ENCODE data around the gene LYZL6.

Gene LYZL6

GRCh38 chr17:35943537-35943936 is at the start of gene LYZL6:
TSS of gene LYZL6 (minus strand) at chr17:35943713. CDS start at chr17:35939356, 4,357 bp downstream.
- ChIA-PET POLR2A (no interaction called here), CTCF (interaction anchor here (0.9 kb wide), 1 partner anchor 26 kb away, joined by 3 read pairs; no protein-coding TSS in a partner anchor)
- TF ChIP-seq CTCF (IDR thresholded peaks at IDR 0.05; ENCODE audit: insufficient read depth, low read length, missing control alignments), result no peak
- no peak within 1 kb of the TSS for H3K4me3 ChIP-seq (ENCODE audit: low read depth, low read length)
- DNase-seq (ENCODE audit: low read depth, low spot score), result no peak

- ChIA-PET CTCF (no interaction called here), POLR2A (no interaction called here)
- DNase-seq (ENCODE audit: low read depth, low spot score), result no peak
- no peak overlapping the region for H3K4me3 ChIP-seq (ENCODE audit: low read depth, low read length)
- no peak for TF ChIP-seq CTCF (IDR thresholded peaks at IDR 0.05; ENCODE audit: insufficient read depth, low read length, missing control alignments)
Observed at GRCh38 chr17:35991075-35991474, 47.6 kb upstream of the LYZL6 start.

GRCh38 chr17:35988164-35988563 is 44.7 kb upstream of the LYZL6 start:
- DNase-seq (ENCODE audit: low read depth, low spot score), result no peak
- no peak overlapping the region for H3K4me3 ChIP-seq (ENCODE audit: low read depth, low read length)
- no peak for TF ChIP-seq CTCF (IDR thresholded peaks at IDR 0.05; ENCODE audit: insufficient read depth, low read length, missing control alignments)
- POLR2A ChIA-PET, result no interaction called here
- CTCF ChIA-PET, result interaction anchor here (1.4 kb wide), 1 partner anchor 18 kb away, joined by 4 read pairs; no protein-coding TSS in a partner anchor

GRCh38 chr17:35986643-35987042 is 43.1 kb upstream of the LYZL6 start, which contains the start of gene CCL14:
TSS of gene CCL14 (minus strand) at chr17:35986729. CDS start at chr17:35986649, 80 bp downstream.
- no peak for DNase-seq (ENCODE audit: low read depth, low spot score)
- no peak within 1 kb of the TSS for H3K4me3 ChIP-seq (ENCODE audit: low read depth, low read length)
- ChIA-PET POLR2A (no interaction called here), CTCF (interaction anchor here (1.4 kb wide), 1 partner anchor 17 kb away, joined by 4 read pairs; no protein-coding TSS in a partner anchor)
- no peak for TF ChIP-seq CTCF (IDR thresholded peaks at IDR 0.05; ENCODE audit: insufficient read depth, low read length, missing control alignments)

GRCh38 chr17:35984140-35984539 is 40.6 kb upstream of the LYZL6 start:
- POLR2A ChIA-PET, result no interaction called here
- no peak overlapping the region for H3K4me3 ChIP-seq (ENCODE audit: low read depth, low read length)
- TF ChIP-seq CTCF (IDR thresholded peaks at IDR 0.05; ENCODE audit: insufficient read depth, low read length, missing control alignments), result no peak
- CTCF ChIA-PET, result no interaction called here
- no peak for DNase-seq (ENCODE audit: low read depth, low spot score)

GRCh38 chr17:35982409-35983191 is 39.1 kb upstream of the LYZL6 start:
- ChIA-PET POLR2A (no interaction called here), CTCF (interaction anchor here (0.9 to 1.5 kb wide), 2 partner anchors 11 to 13 kb away, joined by 5 read pairs; no protein-coding TSS in a partner anchor)
- no peak overlapping the region for H3K4me3 ChIP-seq (ENCODE audit: low read depth, low read length)
- no peak for DNase-seq (ENCODE audit: low read depth, low spot score)
- no peak for TF ChIP-seq CTCF (IDR thresholded peaks at IDR 0.05; ENCODE audit: insufficient read depth, low read length, missing control alignments)

All from AG04449 (cell line).